ENCODE measurements around the gene SLAMF1.
"Not testable (repeated sequence)": the region's sequence is repeated elsewhere in the genome, so short reads cannot be mapped to it uniquely, and the experiment has no call there.

The SLAMF1 gene

DNA sequence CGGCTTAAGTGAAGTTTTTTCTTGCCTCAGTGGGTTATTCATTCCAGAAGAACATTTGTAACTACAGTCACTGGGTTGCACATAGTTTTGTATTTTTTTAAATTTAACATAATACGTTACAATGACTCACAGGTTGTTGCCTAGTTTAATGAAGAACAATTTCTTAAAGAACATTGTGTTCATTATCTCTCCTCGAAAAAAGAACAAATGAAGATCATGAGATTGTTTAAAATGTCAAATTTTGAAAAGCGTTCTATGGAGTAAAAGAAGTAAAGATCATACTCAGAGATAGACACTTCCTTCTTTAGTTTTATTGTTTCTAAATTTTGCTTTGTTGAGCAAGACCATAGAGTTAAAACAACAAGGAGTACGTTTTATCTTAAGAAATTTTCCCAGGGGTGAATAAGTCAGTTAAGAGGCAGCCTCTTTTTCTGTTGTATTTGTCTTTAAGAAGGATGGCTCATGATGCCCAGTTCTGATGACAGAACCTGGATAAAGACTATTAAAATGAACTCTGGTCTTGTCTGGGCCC, 10.5 kb upstream of the SLAMF1 start:
- Histone ChIP-seq H3K4me3 (IDR thresholded peaks at IDR 0.05; ENCODE audit: insufficient read depth, low read depth, low read length) (no peak overlapping the region), H3K4me2 (no peak overlapping the region), H3K79me2 (ENCODE audit: insufficient read depth, low read depth) (no peaks in the 10 kb centered on the region), H3K27me3 (ENCODE audit: insufficient read depth, low read depth) (no peaks in the 10 kb centered on the region), H3K9ac (no peak overlapping the region), H3K27ac (no peak overlapping the region), H4K20me1 (ENCODE audit: insufficient read depth) (no peaks in the 10 kb centered on the region), H3K36me3 (ENCODE audit: insufficient read depth) (no peaks in the 10 kb centered on the region), H2AFZ (ENCODE audit: low read depth) (no peak overlapping the region), H3K4me1 (ENCODE audit: low read depth, poor library complexity, severe bottlenecking) (no peaks in the 10 kb centered on the region)
- no peak for TF ChIP-seq CTCF (conservative IDR thresholded peaks at IDR 0.05; ENCODE audit: low read depth, low read length)

- no peaks in the 10 kb centered on the region for H3K79me2 ChIP-seq (ENCODE audit: insufficient read depth, low read depth)
- H3K27me3 ChIP-seq (ENCODE audit: insufficient read depth, low read depth) = no peaks in the 10 kb centered on the region
- no peaks in the 10 kb centered on the region for H3K4me1 ChIP-seq (ENCODE audit: low read depth, poor library complexity, severe bottlenecking)
- H3K4me2 ChIP-seq = no peak overlapping the region
- no peaks in the 10 kb centered on the region for H3K36me3 ChIP-seq (ENCODE audit: insufficient read depth)
- no peak overlapping the region for H3K9ac ChIP-seq
- no peaks in the 10 kb centered on the region for H4K20me1 ChIP-seq (ENCODE audit: insufficient read depth)
- TF ChIP-seq CTCF (conservative IDR thresholded peaks at IDR 0.05; ENCODE audit: low read depth, low read length) = no peak
- no peak overlapping the region for H3K4me3 ChIP-seq (IDR thresholded peaks at IDR 0.05; ENCODE audit: insufficient read depth, low read depth, low read length)
- H2AFZ ChIP-seq (ENCODE audit: low read depth) = no peak overlapping the region
- H3K27ac ChIP-seq = no peak overlapping the region
These were observed 9.9 kb upstream of the SLAMF1 start for GRCh38 chr1:160656737-160657136.

DNA sequence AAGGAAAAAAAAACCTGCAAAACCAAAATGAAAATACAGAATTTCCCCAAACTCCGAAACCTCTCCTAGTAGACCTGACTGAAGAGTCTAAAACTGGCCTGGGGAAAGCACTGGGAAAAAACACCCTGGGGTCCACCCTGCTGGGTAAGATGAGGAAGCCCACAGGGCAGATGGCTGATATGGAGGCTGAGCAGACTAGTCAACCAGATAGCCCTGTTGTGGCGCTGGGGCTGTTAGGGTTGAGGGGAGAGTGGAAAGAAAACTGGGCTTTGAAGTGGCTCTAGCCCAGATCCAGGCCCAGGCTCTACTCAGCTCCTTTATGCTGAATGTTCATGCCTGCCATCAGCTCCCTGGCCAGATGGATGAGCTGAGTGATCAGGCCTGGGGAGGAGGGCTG, 6.8 kb upstream of the SLAMF1 start:
- H4K20me1 ChIP-seq (ENCODE audit: insufficient read depth) = no peaks in the 10 kb centered on the region
- H2AFZ ChIP-seq (ENCODE audit: low read depth) = no peak overlapping the region
- H3K4me2 ChIP-seq = no peak overlapping the region
- H3K4me3 ChIP-seq (IDR thresholded peaks at IDR 0.05; ENCODE audit: insufficient read depth, low read depth, low read length) = no peak overlapping the region
- no peaks in the 10 kb centered on the region for H3K36me3 ChIP-seq (ENCODE audit: insufficient read depth)
- H3K79me2 ChIP-seq (ENCODE audit: insufficient read depth, low read depth) = no peaks in the 10 kb centered on the region
- no peak for TF ChIP-seq CTCF (conservative IDR thresholded peaks at IDR 0.05; ENCODE audit: low read depth, low read length)
- H3K27me3 ChIP-seq (ENCODE audit: insufficient read depth, low read depth) = no peaks in the 10 kb centered on the region
- no peak overlapping the region for H3K27ac ChIP-seq
- H3K9ac ChIP-seq = no peak overlapping the region
- no peaks in the 10 kb centered on the region for H3K4me1 ChIP-seq (ENCODE audit: low read depth, poor library complexity, severe bottlenecking)

DNA sequence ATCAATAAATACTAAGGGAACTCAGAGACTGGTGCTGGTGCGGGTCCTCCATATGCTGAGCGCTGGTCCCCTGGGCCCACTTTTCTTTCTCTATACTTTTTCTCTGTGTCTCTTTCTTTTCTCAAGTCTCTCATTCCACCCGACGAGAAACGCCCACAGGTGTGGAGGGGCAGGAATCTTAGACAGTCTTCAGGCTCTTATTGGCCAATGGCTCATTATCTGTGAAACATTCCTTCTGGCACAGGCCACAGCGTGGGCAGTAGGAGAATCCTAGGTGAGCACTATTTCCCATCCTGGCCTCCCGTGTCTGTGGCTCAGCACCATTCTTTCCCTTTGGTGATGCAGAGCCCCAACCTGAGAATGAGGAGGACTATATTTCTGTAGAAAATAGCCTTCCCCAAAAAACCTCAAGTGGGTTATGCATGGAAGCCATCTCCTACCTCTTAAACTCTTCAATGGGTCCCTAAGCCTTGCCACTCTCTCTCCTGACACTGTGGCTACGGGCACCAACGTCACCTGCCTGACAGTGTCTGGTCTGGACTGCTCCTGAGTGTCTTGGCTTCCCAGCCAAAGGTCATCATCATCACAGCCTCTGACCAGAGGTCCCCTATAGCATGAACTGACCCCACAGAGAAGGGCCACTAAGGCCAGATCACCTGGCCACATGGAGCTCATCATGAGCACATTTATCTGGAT, 6.2 kb upstream of the SLAMF1 start:
- Histone ChIP-seq H3K4me3 (IDR thresholded peaks at IDR 0.05; ENCODE audit: insufficient read depth, low read depth, low read length) (no peak overlapping the region), H3K4me1 (ENCODE audit: low read depth, poor library complexity, severe bottlenecking) (no peaks in the 10 kb centered on the region), H4K20me1 (ENCODE audit: insufficient read depth) (no peaks in the 10 kb centered on the region), H3K27me3 (ENCODE audit: insufficient read depth, low read depth) (no peaks in the 10 kb centered on the region), H3K9ac (no peak overlapping the region), H3K4me2 (no peak overlapping the region), H3K27ac (no peak overlapping the region), H3K79me2 (ENCODE audit: insufficient read depth, low read depth) (no peaks in the 10 kb centered on the region), H2AFZ (ENCODE audit: low read depth) (no peak overlapping the region), H3K36me3 (ENCODE audit: insufficient read depth) (no peaks in the 10 kb centered on the region)
- no peak for TF ChIP-seq CTCF (conservative IDR thresholded peaks at IDR 0.05; ENCODE audit: low read depth, low read length)

DNA sequence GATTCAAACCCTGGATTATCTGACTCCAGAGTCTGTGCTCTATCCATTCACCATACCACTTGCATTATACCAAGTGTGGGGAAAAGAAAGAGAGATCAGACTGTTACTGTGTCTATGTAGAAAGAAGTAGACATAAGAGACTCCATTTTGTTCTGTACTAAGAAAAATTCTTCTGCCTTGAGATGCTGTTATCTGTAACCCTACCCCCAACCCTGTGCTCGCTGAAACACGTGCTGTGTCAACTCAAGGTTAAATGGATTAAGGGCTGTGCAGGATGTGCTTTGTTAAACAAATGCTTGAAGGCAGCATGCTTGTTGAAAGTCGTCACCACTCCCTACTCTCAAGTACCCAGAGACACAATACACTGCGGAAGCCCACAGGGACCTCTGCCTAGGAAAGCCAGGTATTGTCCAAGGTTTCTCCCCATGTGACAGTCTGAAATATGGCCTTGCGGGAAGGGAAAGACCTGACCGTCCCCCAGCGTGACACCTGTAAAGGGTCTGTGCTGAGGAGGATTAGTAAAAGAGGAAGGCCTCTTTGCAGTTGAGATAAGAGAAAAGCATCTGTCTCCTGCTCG, 5.3 kb upstream of the SLAMF1 start:
- not testable (repeated sequence) for H3K4me2 ChIP-seq; H3K27me3 ChIP-seq (ENCODE audit: insufficient read depth, low read depth); H2AFZ ChIP-seq (ENCODE audit: low read depth); H3K9ac ChIP-seq; H3K79me2 ChIP-seq (ENCODE audit: insufficient read depth, low read depth); H3K4me3 ChIP-seq (IDR thresholded peaks at IDR 0.05; ENCODE audit: insufficient read depth, low read depth, low read length); H3K4me1 ChIP-seq (ENCODE audit: low read depth, poor library complexity, severe bottlenecking); H3K27ac ChIP-seq; H3K36me3 ChIP-seq (ENCODE audit: insufficient read depth); H4K20me1 ChIP-seq (ENCODE audit: insufficient read depth)

Measured in KMS-11 (cell line).